Dermis microvascular lymphatic vessel endothelial cell (primary cell): ENCODE measurements around the gene NRN1L. TPM values are rescaled to one million over a fixed set of nuclear protein-coding genes. Genes with fewer than 3 reads are reported as not detected.
A peak's percentile ranks its signal among the peaks of the same experiment; 100 is the strongest.

Experiments
- DNase-seq, 2 donors: peaks; one replicate each; pipeline versions ENCODE4 v3.0.0 to v3.0.0-alpha.2; 2010; ENCODE audit warnings: low read depth in 2 of 2
- total RNA-seq: library from RNA; depleted of rRNA; stranded (reverse); fragments of >200 nt; gene quantifications from 2 replicates; pipeline ENCODE4 v1.2.1, GENCODE V29; 2014

Gene NRN1L
- total RNA-seq, 1 donor from 2014 or later: 0.13 TPM

GRCh38 chr16:67917140-67917851 is 32.6 kb downstream of the NRN1L start:
- no peak for DNase-seq

- DNase-seq: peak in 1 of 2 donors; percentile 69
These were observed 33.2 kb downstream of the NRN1L start for GRCh38 chr16:67917852-67918236.

GRCh38 chr16:67919622-67920221 is 35.0 kb downstream of the NRN1L start:
- DNase-seq: no peak

GRCh38 chr16:67922221-67922620 is 37.5 kb downstream of the NRN1L start:
- no peak for DNase-seq

DNA sequence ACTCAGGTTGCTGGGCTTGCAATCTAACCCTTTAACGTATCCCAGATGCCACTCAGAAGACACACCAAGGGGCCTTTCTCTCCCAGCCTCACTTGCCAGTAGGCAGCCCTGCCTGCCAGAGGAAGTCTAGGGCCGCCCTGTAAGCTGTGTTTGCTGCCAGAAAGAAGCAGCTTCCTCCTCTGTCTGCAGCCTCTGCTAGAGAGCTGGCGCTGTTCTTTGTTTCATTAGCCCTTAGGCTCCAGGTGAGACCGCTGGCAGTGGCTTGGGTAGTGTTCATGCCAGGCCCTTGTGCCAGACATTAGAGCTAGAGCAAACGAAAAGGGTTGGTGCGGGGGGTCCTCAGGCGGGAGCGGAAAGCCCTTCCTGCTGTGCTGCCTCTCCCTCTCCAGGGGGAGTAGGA is 38.1 kb downstream of the NRN1L start:
- no peak for DNase-seq

DNA sequence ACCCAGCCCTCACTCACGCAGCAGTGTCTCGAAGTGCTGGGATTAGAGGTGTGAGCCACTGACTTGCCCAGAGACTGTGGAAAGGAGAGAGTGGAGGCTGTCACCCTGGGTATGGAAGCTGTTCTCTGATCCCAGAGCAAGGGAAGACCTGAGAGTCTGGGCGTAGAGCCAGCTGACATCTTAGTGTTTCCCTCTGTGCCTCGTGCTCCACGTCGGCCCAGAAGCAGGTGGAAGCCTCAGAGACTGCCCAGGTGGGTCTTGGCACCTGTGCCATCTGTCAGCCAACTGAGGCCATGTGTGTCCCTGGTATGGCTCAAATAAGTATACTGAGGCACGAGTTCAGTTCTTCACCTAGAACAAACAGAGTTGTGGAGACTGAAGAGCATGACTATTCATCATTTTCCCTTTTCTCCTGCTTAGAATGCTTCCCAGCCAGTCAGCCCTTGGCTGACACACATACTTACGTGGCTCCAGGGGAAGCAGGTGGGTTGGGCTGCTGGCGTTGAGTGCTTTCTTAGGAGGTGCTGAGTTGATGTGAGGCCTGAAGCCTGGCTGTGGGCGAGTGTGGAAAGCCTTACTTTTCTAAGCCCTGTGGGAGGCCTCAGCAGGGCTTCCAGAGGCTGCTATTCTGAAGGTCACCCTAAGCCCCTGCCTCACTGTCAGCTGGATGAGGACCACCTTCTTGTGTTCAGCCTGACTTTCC is 38.9 kb downstream of the NRN1L start:
- DNase-seq: no peak

DNA sequence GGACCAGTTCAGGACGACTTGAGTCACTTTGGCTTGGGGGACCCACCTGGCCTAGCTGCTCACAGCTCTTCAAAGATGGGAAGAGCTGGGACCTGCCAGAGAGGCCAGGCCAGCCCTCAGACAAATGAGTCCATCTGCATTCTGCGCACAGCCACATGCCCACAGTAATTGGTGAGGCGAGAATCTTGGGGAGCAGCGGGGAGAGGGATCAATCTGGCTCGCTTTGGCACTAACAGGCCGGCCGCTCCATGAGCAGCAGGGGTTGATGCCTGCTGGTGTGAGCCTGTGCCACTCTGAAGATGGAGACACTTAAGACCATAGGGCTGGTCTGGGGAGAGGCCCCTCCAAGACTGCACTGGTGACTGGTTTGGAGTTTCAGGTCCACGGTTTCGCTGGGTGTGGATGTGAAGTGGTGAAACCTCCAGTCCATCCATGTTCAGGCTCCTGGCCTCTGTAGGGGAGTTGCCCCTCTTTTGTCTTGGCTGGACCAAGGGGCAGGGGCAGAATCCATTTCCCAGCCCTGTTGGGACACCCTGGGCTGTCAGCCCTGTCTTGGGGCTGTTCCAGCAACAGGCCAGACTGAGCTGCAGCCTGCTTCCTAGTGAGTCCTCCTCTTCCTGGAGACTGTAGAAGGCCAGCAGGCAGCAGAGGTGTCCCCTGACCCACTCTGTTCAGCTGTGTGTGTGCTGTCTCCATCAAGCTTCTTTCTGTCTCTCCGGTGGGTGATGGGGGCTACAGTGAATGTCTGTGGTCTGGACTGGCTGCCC is 39.6 kb downstream of the NRN1L start:
- peak in 1 of 2 donors; percentile 46 for DNase-seq

GRCh38 chr16:67926181-67926750 is 41.6 kb downstream of the NRN1L start:
- peak; percentile 49 to 88 for DNase-seq

DNA sequence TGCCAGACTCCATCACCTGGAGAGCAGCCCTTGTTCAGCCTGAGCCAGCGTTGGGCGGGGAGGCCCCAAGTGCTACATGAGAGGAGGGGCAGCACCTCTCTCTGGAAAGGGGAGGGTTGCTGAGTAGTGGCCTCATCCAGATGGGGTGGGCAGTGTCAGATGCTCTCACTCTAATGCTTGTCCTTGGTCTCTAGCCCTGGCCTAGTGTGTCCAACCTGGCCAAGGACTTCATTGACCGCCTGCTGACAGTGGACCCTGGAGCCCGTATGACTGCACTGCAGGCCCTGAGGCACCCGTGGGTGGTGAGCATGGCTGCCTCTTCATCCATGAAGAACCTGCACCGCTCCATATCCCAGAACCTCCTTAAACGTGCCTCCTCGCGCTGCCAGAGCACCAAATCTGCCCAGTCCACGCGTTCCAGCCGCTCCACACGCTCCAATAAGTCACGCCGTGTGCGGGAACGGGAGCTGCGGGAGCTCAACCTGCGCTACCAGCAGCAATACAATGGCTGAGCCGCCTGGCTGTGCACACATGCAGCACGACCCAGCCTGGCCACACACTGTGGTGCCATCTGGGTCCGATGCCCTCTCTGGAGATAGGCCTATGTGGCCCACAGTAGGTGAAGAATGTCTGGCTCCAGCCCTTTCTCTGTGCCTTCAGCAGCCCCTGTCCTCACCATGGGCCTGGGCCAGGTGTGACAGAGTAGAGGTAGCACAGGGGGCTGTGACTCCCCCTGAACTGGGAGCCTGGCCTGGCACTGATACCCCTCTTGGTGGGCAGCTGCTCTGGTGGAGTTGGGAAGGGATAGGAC is 42.7 kb downstream of the NRN1L start:
- no peak for DNase-seq

DNA sequence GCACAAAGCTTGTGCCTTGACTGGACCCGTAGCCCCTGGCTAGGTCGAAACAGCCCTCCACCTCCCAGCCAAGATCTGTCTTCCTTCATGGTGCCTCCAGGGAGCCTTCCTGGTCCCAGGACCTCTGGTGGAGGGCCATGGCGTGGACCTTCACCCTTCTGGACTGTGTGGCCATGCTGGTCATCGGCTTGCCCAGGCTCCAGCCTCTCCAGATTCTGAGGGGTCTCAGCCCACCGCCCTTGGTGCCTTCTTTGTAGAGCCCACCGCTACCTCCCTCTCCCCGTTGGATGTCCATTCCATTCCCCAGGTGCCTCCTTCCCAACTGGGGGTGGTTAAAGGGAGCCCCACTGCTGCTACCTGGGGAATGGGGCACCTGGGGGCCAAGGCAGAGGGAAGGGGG is 43.5 kb downstream of the NRN1L start:
- no peak for DNase-seq

GRCh38 chr16:67928561-67929364 is 44.1 kb downstream of the NRN1L start:
- peak; percentile 54 to 68 for DNase-seq

DNA sequence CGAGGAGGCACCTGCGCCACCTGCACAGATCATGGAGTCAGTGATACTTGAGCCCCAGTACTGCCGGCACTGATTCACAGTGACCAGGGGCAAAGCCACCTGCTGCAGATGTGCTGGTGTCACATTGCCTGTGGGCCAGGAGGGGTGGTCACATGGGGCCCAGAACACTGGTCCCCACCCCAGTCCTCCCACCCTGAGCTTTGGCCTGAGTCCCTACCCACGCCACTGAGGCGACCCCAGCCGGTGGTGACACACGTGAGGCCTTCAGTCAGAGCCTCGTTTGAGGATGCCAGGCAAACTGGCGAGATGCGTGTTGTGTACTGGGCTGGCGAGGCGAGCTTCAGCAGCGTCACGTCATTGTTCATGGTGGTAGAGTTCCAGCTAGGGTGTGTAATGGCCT is 45.5 kb downstream of the NRN1L start:
- DNase-seq: no peak

GRCh38 chr16:67930678-67931211 is 46.1 kb downstream of the NRN1L start:
- DNase-seq: no peak

GRCh38 chr16:67931712-67932461 is 47.2 kb downstream of the NRN1L start, which contains the start of gene CTRL:
Gene CTRL, minus strand, starts transcription at chr16:67931862. Its CDS starts 10 bp downstream, at chr16:67931852.
- no peak for DNase-seq

DNA sequence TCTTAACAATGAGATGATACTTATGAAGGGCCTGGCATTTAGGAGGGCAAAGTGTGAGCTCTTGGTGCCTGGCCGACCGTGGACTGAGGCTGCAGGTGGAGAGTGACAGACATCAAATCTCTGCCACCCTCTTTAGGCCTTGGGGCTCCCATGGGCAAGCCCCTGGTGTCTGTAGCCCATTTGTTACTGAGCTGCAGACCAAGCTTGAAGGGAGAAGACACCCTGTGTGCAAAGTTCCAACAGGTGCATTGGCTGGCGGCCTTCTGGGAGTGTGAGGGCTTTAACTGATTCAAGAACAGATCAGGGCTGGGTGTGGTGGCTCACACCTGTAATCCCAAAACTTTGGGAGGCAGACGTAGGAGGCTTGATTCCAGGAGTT is 47.8 kb downstream of the NRN1L start:
- DNase-seq: no peak

- DNase-seq: no peak
These were observed 49.1 kb downstream of the NRN1L start for GRCh38 chr16:67933805-67934204.

GRCh38 chr16:67934306-67935100 is 49.8 kb downstream of the NRN1L start:
- DNase-seq: no peak

GRCh38 chr16:67935101-67935401 is 50.4 kb downstream of the NRN1L start:
- DNase-seq: no peak
